Measurements from ENCODE around the gene SLC44A4. TPM values are rescaled to one million over a fixed set of nuclear protein-coding genes. Genes with fewer than 3 reads are reported as not detected.
A peak's percentile ranks its signal among the peaks of the same experiment; 100 is the strongest.

SLC44A4 gene
- total RNA-seq, 1 donor from 2014 or later = not detected

DNA sequence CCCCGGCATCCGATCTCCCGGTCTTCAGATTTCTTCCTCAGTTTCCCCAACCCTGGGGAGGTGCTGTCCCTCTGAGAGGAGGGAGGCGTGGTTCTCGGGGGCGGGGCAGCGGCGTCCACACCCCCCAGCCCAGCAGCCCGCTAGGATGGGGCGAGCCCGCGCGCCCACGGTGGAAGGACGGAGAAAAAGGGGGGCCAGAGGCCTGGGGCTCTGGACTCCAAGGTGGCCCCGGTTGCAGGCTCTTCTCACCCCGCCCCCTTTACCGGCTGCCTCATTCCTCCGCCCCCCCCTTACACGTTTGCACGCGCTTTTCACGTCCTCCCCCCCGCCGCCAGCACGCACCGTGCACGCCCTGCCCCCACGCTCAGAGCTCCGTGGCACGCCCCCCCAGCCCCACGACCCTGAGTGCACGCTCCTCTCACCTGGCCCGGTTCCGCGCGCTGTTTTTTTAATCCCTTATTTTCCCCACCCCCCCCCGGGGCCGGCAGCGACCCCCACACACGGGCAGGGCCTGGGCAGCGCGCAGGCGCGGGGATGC is 22.7 kb upstream of the SLC44A4 start:
- DNase-seq = peak; percentile 60

DNA sequence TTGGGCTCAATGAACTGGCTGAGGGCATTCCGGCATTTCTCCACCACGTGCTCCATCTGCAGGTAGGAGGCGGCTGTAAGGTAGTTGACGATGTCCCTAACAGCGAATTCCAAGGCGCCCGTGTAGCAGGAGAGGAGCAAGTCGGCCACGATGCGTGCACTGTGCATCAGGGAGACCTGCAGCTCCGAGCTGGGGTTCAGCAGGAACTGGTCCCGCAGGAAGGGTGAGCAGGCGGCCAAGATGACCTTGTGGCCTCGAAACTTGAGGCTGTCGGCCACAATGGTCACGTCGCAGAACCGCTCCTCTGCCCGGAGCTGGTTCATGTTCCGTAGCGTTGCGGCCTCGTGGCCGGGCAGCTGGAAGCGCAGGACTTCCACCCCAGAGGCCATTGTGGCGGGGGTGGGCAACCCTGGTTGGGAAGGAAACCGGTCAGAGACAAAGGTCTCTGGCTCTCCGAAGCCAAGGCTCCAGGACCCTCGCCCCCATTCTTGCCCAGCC is 22.2 kb upstream of the SLC44A4 start:
- no peak for DNase-seq

DNA sequence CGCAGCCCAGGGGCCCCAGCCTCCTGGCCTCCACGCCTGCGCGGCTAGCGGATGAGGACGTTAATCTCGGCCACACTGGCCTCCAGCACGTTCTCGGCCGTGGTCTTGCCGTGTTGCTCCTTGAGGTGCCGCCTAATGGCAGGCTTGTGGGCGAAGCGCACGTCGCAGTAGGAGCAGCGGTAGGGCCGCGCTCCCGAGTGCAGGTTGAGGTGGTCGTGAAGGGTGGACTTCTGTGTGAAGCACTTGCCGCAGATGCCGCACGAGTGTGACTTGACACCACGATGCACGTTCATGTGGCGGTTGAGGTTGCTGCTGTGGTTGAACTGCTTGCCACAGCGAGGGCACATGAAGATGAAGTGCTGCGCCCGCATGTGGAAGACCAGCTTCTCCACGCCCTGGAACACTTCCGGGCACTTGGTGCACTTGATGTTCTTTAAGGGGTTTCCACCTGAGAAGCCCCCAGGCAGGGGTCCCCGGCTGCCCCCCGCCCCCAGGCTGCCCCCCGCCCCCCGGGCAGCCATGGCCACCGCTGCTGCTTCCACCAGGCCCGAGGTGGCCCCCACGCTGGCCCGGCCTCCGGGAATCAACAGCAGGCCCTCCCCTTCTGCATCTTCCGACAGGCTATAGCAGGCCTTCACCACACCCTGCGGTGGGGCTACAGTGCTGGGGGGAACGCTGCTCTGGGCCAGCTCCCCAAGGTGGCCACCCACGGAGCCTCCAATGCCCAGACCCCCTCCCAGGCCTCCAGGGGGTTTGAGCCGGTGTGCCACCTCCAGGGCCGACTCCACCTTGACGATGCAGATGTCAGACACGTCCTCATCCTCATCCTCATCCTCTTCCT is 21.3 kb upstream of the SLC44A4 start:
- no peak for DNase-seq

DNA sequence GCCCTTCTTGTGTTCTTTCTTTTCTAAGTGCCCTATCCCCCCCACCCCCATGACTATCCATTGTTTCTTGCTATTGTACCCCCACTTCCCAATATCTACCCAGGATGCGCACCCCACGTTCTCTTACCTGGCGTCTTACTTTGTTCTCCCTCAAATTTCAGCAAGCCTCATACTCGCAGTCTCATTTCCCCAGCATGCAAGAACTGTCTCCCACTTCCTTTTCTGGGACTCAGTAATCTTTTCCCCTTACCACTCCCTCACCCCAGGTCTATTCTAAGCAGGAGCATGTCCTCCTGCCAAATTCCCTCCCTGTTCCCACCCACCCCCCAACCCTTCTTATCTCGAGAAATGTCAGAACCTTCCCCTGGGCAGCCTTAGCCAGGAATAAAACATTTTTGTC is 20.4 kb upstream of the SLC44A4 start:
- no peak for DNase-seq

DNA sequence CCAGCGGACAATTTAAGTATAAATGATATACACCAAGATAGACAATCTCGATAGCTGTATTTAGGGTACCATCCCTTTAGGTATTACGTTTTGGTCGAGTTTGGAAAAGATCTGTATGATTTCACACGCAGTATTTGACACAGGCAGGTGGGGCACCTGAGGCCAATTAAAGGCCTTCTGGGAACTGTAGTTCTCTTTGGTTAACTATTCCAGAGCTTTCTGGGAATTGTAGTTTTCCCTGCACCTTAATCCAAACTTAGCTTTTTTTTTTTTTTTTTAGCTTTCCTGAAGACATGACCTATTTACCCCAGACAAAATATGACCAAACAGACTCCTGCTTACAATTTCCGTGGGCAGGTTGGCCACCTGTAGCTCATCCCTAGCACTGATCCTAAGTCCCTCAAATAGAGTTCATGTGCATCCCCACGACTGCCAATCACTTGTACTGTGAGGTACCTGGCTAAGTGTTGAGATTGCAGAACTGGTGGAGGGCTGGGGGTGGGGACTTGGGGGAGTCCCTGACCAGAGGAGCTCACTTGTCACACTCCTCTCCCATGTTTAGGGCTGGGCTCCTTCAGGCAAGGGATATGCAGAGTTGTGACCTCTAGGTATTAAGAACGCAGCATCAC is 19.7 kb upstream of the SLC44A4 start:
- DNase-seq = no peak

DNA sequence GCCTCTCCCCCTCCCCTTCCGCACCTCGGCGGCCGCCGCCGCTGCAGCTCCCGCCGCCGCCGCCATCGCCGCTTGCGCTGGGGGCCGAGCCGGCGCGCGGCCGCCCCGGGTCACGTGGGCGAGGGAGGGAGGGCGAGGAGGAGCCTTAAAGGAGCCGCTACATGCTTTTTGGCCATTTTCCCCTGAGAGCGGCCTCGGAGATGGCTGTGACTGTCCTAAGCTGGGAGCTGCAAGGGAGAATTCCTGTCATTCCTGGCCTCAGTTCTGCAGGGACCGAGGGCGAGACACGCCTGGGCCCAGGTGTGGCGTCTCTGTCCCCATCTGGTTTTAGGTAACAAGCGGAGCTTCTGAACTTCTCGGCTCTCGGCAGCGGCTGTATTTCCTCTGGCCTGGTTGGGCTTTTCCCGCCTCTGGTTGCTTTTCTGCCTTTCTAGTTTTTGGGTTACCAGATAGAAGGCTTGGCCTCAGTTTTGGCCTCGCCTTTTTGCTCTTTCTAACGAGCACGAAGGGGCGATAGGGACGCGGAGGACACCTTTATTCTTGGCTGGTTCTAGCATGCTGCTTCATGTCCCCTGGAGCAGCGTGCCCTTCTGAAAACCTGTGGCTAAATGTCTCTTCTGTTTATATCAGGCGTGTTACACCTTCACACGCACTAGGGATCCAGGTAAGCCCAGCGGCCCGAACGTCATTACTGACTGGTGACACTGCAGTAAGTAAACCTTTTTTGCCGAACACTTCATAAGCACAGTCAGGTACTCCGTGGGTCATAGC is 19.0 kb upstream of the SLC44A4 start, which contains the start of gene EHMT2:
Gene EHMT2, minus strand, starts transcription at position 87 of the 771 bp plus-strand sequence. Its CDS starts 21 bp downstream, at position 66.
- peak; percentile 86 for DNase-seq

DNA sequence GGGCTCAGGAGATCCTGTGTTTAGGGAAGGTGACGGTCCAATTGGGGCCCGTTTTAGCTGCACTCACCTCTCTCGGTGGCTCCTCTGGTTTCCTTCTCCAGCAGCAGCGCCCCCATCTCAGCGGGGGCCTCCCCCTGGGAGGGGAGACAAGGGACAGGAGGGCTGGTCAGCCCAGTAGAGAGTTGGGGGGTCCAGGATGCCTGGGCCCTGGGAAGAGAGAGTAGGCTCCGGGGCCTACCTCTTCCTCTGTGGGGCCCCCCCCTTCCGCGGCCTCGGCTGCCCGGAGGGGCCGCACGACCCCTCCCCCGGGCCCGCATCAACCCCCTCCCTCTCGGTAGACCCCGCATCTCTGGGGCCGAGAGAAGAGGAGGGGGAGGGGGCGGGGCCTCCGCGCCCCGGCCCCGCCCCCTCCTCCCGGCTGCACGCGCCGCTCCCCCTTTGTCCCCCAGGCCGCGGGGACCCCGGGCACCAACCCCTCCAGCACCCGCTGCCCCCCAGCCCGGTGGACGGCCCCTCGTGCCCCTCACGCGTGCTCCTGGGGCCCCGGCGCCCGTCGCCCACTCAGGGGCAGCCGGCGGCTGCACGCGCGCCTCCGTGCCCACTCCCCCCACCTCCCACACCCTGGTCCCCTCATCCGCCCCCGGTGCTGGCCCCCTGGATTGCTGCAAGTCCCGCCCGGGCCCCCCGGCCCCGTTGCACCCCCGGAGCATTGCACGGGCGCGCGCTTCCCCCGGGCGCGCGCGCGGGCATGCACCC is 18.2 kb upstream of the SLC44A4 start:
- no peak for DNase-seq

DNA sequence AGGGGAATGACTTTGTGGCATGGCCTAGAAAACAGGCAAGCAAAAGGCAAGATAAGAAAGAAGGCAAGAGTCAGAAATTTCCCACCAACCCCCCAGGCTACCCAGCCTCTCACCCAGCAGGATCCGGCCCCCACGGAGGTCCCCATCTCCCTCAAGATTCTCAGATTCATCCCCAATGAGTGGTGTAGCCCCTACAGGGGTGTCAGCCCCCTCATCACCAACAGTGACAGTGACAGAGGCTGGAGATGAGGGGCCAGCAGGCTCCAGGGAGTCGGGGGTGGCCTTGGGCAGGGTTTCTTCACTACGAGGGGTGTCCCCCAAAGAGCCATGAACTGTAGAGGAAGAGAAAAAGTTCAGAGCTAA is 17.7 kb upstream of the SLC44A4 start:
- DNase-seq = no peak

DNA sequence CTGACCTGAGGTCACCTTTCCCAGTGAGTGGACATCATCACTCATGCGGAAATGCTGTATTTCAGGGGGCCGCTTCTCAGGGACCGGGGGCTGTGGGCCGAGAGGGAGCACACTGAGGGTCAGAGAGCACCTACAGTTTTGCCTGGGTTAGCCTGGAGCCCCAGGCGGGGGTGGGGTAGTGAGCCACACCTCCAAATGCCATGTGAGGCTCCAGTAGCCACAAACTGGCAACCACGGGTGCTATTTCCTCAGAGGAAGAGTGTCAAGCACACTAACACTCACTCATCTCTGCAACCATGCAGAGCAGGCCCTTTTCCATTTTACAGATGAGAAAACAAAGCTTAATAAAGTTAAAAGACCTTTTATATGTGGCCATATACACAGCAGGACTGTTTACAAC is 14.0 kb upstream of the SLC44A4 start:
- DNase-seq = no peak

DNA sequence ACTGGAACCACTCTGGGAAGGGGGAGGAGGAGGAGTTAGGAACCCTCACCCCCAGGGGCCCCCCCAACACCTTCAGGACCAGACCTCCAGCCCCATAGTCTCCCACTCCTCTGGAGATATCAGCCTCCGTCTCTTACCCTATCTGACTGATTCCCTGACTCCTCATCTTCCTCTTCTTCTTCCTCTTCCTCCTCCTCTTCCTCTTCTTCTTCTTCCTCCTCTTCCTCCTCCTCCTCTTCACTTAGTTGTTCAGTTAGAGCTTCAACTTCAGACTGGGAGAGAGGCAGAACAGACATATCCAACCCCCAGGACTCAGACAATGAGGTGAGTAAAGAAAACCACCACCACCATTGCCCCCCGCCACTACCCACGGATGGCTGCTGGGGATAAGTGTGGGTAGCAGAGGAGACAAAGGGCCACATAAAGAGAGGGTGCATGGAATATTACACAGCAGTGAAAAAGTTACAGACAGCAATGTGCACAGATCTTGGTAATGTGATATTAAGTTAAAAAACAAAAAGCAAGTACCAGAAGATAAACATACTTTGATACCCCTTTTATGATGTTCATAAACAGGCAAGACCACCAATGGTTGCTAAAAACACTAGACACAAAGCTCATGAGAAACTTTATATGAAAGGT is 10.7 kb upstream of the SLC44A4 start:
- no peak for DNase-seq

DNA sequence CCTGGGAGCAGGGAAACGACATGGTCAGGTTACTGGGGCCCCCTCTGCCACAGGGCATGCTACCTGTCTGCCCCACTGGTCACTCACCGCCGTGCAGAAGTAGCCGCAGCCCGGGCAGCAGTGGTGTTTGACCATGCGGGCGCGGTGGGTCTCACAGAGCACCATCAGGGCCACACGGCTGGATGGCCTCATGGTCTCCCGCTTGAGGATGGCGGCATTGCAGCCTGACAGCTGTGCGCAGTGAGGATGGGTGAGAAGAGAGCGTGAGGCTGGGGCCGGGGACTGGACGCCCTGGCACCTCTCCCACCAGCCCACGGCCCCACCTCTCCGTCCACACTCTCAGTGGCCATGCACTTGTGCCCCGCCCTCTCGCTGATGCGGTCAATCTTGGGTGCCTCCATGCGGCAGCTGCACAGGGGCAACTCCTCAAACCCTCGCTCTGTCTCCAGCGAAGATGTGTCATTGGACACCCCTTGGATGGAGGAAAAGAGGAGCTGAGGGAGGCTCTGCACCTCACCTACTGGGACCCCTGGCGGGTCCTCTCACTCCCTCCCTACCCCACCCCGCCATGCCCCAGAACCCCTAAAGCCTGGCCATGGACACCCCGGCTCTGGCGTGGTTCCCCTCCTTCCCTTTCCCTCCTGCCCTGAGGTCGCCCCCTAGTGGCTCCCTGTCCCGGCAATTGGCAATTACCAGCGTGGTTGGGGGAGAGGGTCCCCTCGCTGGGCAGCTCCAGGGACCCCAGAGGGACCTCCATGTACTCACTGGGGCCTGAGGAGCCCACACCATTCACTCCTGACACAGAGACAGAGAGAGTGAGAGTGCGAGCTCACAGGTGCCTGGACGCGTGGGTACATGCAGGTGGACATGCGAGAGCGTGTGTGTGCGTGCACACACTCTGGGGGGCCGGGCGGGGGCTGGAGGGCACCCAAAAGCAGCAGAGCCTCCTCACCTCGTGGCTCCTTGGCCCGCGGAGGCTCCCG is 9.8 kb upstream of the SLC44A4 start:
- DNase-seq = no peak

DNA sequence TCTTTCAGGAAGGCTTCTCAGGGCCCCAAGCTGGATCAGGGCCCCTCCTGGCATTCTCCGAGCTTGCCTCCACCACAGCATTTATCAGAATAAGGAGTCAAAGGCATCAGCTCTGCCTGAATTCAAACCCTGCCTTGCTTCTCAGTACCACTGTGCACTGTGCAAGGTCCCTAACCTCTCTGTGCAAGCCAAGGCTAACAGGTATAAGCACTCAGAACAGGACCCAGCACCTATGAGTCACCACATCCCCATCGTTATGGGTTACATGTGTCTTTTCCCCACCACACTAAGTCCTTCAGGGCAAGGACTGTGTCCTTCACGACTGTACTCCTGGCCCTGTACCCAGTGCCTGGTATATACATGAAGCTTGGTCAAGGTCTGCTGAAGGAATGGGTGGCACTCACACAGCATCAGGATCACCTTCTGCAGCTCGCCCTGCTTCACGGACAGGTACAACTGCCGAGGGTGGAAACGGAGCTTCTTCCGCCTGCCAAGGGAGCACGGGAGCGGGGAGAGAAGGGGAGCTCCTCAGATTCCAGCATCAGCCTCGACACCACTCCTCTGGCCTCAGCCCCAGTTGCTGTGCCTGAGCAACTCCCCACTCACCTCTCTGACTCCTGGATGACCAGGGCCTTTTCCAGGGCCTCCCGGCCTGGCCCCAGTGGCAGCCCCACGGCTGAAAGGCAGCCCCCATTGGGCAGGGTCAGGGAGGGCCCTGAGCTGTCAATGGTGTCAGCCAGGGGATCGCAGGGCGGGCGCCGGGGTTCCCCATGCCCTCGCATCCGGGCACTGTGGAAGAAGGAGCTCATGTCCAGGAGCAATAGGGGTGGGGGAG is 8.6 kb upstream of the SLC44A4 start:
- no peak for DNase-seq

DNA sequence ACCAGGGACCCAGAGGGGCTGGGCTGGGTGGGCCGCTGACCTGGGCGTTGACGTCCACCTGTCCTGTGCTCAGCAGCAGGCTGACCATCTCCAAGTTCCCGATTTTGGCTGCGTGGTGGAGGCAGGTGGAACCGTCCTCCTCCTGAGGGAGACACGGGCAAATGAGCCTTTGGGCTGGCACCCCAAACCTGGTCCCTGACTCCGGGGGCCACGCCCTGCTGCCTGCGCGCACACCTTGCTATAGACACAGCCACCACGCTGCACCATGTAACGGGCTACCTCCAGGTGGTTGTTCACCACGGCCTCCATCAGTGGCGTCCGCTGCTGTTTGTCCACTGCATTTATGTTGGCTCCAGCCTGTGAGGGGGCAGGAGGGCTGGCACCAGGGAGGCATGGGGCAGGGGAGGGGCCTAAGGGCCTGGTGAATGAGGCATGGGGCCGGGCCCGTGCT is 7.8 kb upstream of the SLC44A4 start:
- DNase-seq = no peak

DNA sequence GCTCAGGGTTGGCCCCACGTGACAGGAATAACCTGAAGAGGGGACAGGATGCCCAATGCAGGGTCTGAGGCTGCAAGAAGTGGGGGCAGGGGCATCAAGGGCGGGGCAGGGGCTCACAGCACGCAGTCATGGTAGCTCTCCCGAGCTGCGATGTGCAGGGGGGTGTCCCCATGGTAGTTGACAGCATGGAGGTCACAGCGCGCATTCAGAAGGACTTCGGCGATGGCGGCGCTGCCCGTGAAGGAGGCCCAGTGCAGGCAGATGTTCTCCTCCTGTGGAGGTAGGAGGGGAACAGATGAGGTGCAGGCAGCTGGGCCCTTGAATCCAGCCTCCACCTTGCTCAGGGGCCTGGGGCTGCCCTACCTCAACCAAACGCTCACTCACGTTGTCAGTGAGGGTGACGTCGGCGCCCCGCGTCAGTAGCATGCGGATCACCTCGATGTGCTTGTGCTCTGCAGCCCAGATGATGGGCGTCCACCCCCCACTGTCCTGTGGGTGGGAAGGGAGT is 5.8 kb upstream of the SLC44A4 start:
- DNase-seq = no peak

DNA sequence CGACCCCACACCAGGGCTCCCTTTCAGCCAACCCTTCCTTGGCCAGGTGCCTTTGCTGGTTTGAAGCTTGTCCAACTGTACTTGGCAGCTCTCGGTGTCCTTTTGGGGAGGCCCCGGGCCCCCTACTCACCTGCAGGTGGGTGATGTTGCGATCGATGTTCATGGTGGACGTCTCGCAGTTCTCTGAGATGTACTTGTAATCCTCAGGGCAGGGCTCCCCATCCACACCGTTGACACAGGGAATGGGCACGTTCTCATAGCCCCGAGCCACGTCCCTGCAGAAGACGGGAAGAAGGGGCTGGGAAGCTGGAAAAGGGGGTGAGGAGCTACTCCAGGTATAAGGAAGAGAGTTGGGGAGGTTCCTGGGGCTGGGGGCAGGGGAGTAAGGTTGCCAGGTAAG is 4.9 kb upstream of the SLC44A4 start:
- DNase-seq = no peak

DNA sequence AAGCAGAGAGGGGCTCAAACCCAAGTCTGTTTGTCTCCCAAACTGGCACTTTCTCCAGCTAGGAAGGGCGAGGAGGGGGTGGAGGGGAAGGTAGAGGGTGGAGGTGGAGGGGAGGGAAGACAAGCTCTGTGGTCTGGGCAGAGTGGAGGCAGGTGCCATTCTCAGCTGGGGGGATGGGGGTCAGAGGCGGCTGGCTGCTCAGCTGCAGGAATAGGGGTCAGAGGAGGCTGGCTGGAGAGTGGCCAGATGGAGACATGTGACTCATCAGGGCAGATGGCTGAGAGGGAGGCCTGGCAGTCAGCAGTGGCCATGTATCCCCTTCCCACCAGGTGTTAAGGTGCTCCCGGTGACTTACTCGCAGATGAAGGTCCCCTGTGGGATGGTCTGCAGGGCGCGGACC is 3.5 kb upstream of the SLC44A4 start:
- no peak for DNase-seq

DNA sequence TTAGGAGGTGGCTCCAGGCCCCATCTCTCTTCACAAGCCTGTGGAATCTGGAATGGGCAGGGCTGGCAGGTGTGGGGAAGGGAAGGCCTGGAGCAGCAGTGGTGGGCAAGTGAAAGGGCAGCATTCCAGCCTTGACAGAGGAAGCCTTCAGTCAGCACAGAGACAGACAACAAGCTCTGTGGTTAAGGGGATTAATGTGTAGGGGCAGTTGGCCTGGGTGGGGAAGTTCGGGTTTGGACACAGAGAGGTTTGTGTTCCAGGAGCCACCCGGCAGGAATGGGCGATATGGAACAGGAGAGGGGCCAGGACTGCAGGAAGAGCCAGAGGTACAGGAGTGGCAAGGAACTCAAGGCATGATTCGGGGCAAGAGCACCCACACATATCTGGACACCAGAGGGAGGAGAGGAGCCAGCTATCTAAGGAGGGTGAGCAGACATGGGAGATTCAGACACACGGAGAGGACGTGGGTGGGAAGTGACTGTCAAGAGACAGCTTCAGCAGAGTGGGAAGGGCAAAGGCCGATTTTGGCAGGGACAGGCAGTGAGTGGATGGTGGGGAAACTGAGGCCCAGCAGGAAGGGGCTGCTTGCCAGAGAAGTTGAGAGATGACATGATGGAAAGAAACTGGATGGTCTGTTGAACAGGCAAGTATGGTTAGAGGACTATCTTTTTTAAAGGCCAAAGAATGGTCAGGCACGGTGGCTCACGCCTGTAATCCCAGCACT is 2.5 kb upstream of the SLC44A4 start:
- DNase-seq = no peak

DNA sequence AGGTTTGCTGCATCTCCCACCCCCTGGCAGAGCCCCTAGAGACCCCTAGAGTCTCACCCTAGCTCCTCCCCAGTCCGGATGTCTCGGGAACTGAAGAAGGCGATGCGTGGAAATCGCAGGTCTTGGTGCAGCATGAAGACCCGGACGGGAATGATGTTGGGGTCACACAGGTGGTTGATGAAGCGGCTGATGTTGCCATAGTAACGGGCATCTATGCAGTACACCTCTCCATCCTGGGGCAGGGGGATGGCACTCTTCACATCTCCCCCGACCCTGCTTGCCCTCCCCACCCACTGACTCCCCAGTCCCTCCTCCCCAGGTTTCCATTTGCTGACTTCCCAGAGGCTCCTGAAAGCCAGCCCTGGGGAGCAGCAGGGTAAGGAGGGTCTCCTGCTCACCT is 1.8 kb upstream of the SLC44A4 start:
- DNase-seq = no peak
